ENCODE measurements around the gene FOXRED2.

Gene FOXRED2

GRCh38 chr22:36548606-36549005 is 41.8 kb upstream of the FOXRED2 start:
- TF ChIP-seq, protein P1, sequence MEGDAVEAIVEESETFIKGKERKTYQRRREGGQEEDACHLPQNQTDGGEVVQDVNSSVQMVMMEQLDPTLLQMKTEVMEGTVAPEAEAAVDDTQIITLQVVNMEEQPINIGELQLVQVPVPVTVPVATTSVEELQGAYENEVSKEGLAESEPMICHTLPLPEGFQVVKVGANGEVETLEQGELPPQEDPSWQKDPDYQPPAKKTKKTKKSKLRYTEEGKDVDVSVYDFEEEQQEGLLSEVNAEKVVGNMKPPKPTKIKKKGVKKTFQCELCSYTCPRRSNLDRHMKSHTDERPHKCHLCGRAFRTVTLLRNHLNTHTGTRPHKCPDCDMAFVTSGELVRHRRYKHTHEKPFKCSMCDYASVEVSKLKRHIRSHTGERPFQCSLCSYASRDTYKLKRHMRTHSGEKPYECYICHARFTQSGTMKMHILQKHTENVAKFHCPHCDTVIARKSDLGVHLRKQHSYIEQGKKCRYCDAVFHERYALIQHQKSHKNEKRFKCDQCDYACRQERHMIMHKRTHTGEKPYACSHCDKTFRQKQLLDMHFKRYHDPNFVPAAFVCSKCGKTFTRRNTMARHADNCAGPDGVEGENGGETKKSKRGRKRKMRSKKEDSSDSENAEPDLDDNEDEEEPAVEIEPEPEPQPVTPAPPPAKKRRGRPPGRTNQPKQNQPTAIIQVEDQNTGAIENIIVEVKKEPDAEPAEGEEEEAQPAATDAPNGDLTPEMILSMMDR (IDR thresholded peaks at IDR 0.05; ENCODE audit: insufficient read depth, low read length, missing control alignments), result no peak
- POLR2A ChIA-PET, result no interaction called here
- H3K4me3 ChIP-seq (ENCODE audit: low read depth, low read length), result no peak overlapping the region
- CTCF ChIA-PET, result interaction anchor here (0.9 to 1.9 kb wide), 3 partner anchors 225 to 308 kb away, joined by 3 to 9 read pairs (median 4); no protein-coding TSS in a partner anchor
- DNase-seq (ENCODE audit: low read depth, low spot score), result no peak

- DNase-seq (ENCODE audit: low read depth, low spot score), result no peak
- no peak overlapping the region for H3K4me3 ChIP-seq (ENCODE audit: low read depth, low read length)
- CTCF ChIA-PET, result interaction anchor here (0.6 to 8.2 kb wide), 27 partner anchors 9 to 496 kb away, joined by 3 to 153 read pairs (median 4); partner anchors contain the start of genes IFT27 and NCF4
- POLR2A ChIA-PET, result no interaction called here
- TF ChIP-seq, protein P1 (IDR thresholded peaks at IDR 0.05; ENCODE audit: insufficient read depth, low read length, missing control alignments), result no peak
These were observed 40.1 kb upstream of the FOXRED2 start for GRCh38 chr22:36546932-36547331.

- POLR2A ChIA-PET, result no interaction called here
- TF ChIP-seq, protein P1 (IDR thresholded peaks at IDR 0.05; ENCODE audit: insufficient read depth, low read length, missing control alignments), result peak; percentile 67
- DNase-seq (ENCODE audit: low read depth, low spot score), result no peak
- CTCF ChIA-PET, result interaction anchor here (0.6 to 8.2 kb wide), 21 partner anchors 9 to 497 kb away, joined by 3 to 153 read pairs (median 5); partner anchors contain the start of genes IFT27 and NCF4
- no peak overlapping the region for H3K4me3 ChIP-seq (ENCODE audit: low read depth, low read length)
These were observed 39.4 kb upstream of the FOXRED2 start for GRCh38 chr22:36546092-36546804.

DNA sequence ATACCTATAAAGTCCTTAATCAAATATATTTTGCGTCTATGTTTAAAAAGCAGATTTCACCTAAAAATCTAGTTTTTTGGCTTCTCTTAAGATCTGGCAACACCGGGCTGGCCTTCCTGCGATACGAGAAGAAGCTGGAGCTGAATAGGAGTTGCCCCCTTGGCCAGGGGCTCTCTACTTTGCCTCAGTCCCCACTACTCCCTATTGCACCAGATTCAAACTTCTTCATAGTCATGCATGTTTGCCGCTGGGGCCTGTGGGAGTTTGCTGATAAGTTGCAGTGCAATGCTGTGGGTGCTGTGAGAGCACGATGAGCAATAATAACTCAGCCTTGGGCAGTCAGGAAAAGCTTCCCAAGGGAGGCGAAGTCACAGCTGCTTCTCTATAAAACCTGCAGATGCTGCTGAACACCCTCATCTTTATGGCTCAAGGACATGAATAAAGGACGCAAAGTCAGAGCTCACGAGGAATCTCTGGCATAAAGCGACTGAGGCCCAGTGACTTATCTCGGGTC is 37.3 kb upstream of the FOXRED2 start:
- ChIA-PET CTCF (interaction anchor here (0.6 to 8.2 kb wide), 5 partner anchors 22 to 314 kb away, joined by 3 to 153 read pairs (median 5); partner anchors contain the start of genes IFT27 and NCF4), POLR2A (interaction anchor here (0.6 kb wide), 1 partner anchor 213 kb away, joined by 3 read pairs; no protein-coding TSS in a partner anchor)
- H3K4me3 ChIP-seq (ENCODE audit: low read depth, low read length), result no peak overlapping the region
- DNase-seq (ENCODE audit: low read depth, low spot score), result no peak
- TF ChIP-seq, protein P1 (IDR thresholded peaks at IDR 0.05; ENCODE audit: insufficient read depth, low read length, missing control alignments), result no peak

- peak; percentile 72 for DNase-seq (ENCODE audit: low read depth, low spot score)
- CTCF ChIA-PET, result interaction anchor here (0.8 to 8.2 kb wide), 5 partner anchors 32 to 316 kb away, joined by 3 to 153 read pairs (median 8); partner anchors contain the start of gene NCF4
- TF ChIP-seq, protein P1 (IDR thresholded peaks at IDR 0.05; ENCODE audit: insufficient read depth, low read length, missing control alignments), result no peak
These were observed 35.1 kb upstream of the FOXRED2 start for GRCh38 chr22:36541831-36542411.

More at GRCh38 chr22:36541831-36542411, 35.1 kb upstream of the FOXRED2 start:
- no peak overlapping the region for H3K4me3 ChIP-seq (ENCODE audit: low read depth, low read length)
- POLR2A ChIA-PET, result no interaction called here
